Upper lobe of left lung (tissue), 6 donors: ENCODE results near the gene HINFP. TPM values are rescaled to one million over a fixed set of nuclear protein-coding genes. Genes with fewer than 3 reads are reported as not detected.
"Not testable (repeated sequence)": the region's sequence is repeated elsewhere in the genome, so short reads cannot be mapped to it uniquely, and the experiment has no call there.

Source experiments
- ATAC-seq, 2 donors: fragments of 200-7000 bp; cut with Tn5 transposase; one replicate each; pipeline ENCODE4 v1.9.1; 2022; ENCODE audit warnings: mild to moderate bottlenecking in 2 of 2, moderate library complexity in 2 of 2; ENCODE audit not compliant: low FRiP score in 2 of 2
- DNase-seq, 2 donors: peaks; one replicate each; pipeline ENCODE4 v3.0.0-alpha.2; 2019 to 2020
- H3K27ac ChIP-seq, 4 donors: fragments of 200-600 bp; sonication (generic); one replicate each; pipeline ENCODE4 v1.5.1; 2016 to 2019
- H3K27me3 ChIP-seq, 4 donors: fragments of 200-600 bp; sonication (generic); one replicate each; pipeline ENCODE4 v1.5.1; 2017 to 2019
- H3K36me3 ChIP-seq, 4 donors: fragments of 200-600 bp; sonication (generic); one replicate each; pipeline ENCODE4 v1.5.1; 2016 to 2019
- H3K4me1 ChIP-seq, 4 donors: fragments of 200-600 bp; sonication (generic); one replicate each; pipeline ENCODE4 v1.5.1; 2018 to 2019
- H3K4me3 ChIP-seq, 4 donors: fragments of 200-600 bp; sonication (generic); one replicate each; pipeline ENCODE4 v1.5.1; 2017 to 2019; ENCODE audit warnings: mild to moderate bottlenecking in 2 of 4, moderate library complexity in 1 of 4
- H3K9me3 ChIP-seq, 4 donors: fragments of 200-600 bp; sonication (generic); one replicate each; pipeline ENCODE4 v1.5.1; 2018 to 2019
- EP300 ChIP-seq, 4 donors: sonication (generic); formaldehyde crosslinking; IDR thresholded peaks; one replicate each; pipeline ENCODE4 v1.5.1; 2017; ENCODE audit warnings: antibody characterized with exemption in 4 of 4, control low read depth in 2 of 4
- POLR2A ChIP-seq, 4 donors: fragments of 450-650 bp; IDR thresholded peaks; one replicate each; pipeline ENCODE4 v1.5.1; 2016 to 2017; ENCODE audit warnings: antibody characterized with exemption in 4 of 4, mild to moderate bottlenecking in 2 of 4
- POLR2AphosphoS5 ChIP-seq, 2 donors: sonication (generic); formaldehyde crosslinking; IDR thresholded peaks; one replicate each; pipeline ENCODE4 v1.5.1; 2017; ENCODE audit warnings: antibody characterized with exemption in 2 of 2
- WGBS, 2 donors: methylation state at CpG; one replicate each; pipeline ENCODE4 v1.1.5; 2017 to 2018; 5-methylcytosine and 5-hydroxymethylcytosine counted together
- total RNA-seq, 6 donors: library from RNA; depleted of rRNA in 4 of 6; stranded (reverse); fragments of >200 nt in 4 of 6; gene quantifications; one replicate each; pipeline versions ENCODE4 v1.1.0 to v1.2.1, GENCODE V29; 2016 to 2021
- TF ChIP-seq, protein P1 (sequence below), 6 experiments: fragments of 450-650 bp in 4 of 6; fragments of 200-600 bp in 2 of 6; sonication (generic) in 2 of 6; IDR thresholded peaks; one replicate each; pipeline ENCODE4 v1.5.1; 2016 to 2019; ENCODE audit warnings: antibody characterized with exemption in 6 of 6
- donor health status: DM: no; HTN: no; CAD: no; lungs with moderate emphysema.
- donor health status: DM: no; HTN: yes; CAD: no; lungs with severe emphysema.

Gene HINFP
- total RNA-seq, 6 donors from 2014 or later = 22.3 to 90.1 (median 25.6) TPM

DNA sequence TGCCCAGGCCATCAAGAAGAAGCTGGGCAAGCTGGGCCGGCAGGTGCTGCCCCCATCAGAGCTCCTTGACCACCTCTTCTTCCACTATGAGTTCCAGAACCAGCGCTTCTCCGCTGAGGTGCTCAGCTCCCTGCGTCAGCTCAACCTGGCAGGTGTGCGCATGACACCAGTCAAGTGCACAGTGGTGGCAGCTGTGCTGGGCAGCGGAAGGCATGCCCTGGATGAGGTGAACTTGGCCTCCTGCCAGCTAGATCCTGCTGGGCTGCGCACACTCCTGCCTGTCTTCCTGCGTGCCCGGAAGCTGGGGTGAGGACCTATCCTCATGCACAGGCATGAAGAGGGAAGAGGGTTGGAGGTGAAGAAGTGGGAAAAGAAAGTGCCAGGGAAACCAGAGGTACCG lies 58.6 kb downstream of the HINFP start:
- Histone ChIP-seq H3K4me3 (no peak overlapping the region), H3K27ac (no peak overlapping the region), H3K4me1 (no peaks in the 10 kb centered on the region), H3K36me3 (peaks cover under 1 to 54% (median 26%) of the 10 kb centered on the region in 4 donors), H3K9me3 (no peaks in the 10 kb centered on the region), H3K27me3 (no peaks in the 10 kb centered on the region)
- TF ChIP-seq POLR2AphosphoS5 (IDR thresholded peaks at IDR 0.05) (no peak), EP300 (IDR thresholded peaks at IDR 0.05) (no peak), POLR2A (IDR thresholded peaks at IDR 0.05) (no peak)
- TF ChIP-seq, protein P1, sequence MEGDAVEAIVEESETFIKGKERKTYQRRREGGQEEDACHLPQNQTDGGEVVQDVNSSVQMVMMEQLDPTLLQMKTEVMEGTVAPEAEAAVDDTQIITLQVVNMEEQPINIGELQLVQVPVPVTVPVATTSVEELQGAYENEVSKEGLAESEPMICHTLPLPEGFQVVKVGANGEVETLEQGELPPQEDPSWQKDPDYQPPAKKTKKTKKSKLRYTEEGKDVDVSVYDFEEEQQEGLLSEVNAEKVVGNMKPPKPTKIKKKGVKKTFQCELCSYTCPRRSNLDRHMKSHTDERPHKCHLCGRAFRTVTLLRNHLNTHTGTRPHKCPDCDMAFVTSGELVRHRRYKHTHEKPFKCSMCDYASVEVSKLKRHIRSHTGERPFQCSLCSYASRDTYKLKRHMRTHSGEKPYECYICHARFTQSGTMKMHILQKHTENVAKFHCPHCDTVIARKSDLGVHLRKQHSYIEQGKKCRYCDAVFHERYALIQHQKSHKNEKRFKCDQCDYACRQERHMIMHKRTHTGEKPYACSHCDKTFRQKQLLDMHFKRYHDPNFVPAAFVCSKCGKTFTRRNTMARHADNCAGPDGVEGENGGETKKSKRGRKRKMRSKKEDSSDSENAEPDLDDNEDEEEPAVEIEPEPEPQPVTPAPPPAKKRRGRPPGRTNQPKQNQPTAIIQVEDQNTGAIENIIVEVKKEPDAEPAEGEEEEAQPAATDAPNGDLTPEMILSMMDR (IDR thresholded peaks at IDR 0.05) = no peak
- DNase-seq = no peak
- 92 to 93% methylated on average over 5 to 10 of the region's 10 CpGs for WGBS, 2 donors
- ATAC-seq = no peak

DNA sequence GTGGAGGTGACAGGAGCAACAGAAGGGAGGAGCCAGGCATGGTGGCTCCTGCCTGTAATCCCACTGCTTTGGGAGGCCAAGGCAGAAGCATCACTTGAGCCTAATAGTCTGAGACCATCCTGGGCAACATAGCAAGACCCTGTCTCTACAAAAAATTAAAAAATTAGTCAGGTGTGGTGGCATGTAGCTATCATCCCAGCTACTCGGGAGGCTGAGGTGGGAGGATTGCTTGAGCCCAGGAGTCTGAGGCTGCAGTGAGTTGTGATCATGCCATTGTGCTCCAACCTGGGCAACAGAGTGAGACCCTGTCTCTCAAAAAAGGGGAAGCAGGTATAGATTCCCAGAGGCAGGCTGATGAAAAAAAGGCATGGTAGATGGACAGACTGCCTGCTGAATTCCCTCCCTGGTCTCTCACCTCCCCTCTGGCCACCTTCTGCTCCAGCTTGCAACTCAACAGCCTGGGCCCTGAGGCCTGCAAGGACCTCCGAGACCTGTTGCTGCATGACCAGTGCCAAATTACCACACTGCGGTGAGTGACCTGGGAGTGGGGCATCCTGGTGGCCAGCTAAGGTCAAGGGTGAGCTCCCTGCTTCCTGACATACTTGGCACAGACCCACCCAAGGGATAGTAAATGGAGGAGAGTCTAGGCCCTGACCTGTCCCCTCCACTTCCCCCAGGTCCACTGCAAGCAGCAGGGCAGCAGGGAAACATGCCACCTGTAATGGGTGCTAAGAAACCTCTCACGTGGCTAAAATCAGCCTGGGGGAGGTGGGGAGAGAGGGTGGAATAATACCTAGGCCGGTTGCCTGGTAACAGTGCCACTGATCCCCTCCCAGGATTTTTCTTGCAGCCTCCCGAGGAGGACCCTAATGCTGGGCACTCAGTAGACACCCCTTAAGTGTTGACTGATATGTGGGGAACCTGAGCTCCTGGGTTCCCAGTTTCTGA lies 59.6 kb downstream of the HINFP start:
- 80 to 97% methylated on average over 6 of the region's 6 CpGs for WGBS, 2 donors
- Histone ChIP-seq H3K9me3 (no peaks in the 10 kb centered on the region), H3K36me3 (peaks cover 0 to 45% (median 22%) of the 10 kb centered on the region in 4 donors), H3K27ac (no peak overlapping the region), H3K27me3 (no peaks in the 10 kb centered on the region), H3K4me3 (no peak overlapping the region), H3K4me1 (no peaks in the 10 kb centered on the region)
- TF ChIP-seq POLR2AphosphoS5 (IDR thresholded peaks at IDR 0.05) (no peak), POLR2A (IDR thresholded peaks at IDR 0.05) (no peak), EP300 (IDR thresholded peaks at IDR 0.05) (no peak)
- TF ChIP-seq, protein P1 (IDR thresholded peaks at IDR 0.05) = no peak
- DNase-seq = no peak
- ATAC-seq = no peak

DNA sequence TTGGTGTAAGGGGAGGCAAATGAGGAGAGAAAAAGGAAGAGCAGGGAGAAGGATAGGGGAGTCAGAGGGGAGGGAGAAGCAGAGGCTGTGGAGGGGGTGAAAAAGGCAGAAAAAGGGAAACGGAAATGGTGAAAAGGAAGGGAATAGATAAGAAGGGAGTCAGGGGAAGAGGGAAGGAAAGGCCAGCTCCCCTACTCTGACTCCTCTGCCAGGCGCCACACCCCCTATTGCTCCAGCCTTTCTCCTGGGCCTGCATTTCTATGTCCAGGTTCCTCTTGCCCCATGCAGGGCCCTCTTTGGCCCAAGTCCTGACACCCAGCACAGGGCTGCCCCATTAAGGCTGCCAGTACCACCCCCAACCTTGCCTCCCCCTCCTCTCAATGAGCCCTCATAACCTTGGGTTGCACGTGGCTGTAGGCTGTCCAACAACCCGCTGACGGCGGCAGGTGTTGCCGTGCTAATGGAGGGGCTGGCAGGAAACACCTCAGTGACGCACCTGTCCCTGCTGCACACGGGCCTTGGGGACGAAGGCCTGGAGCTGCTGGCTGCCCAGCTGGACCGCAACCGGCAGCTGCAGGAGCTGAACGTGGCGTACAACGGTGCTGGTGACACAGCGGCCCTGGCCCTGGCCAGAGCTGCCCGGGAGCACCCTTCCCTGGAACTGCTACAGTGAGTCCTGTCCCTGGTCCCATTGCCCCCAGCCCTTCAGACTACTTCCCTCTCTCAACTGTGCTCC lies 60.5 kb downstream of the HINFP start:
- TF ChIP-seq EP300 (IDR thresholded peaks at IDR 0.05) (no peak), POLR2A (IDR thresholded peaks at IDR 0.05) (no peak), POLR2AphosphoS5 (IDR thresholded peaks at IDR 0.05) (no peak)
- TF ChIP-seq, protein P1 (IDR thresholded peaks at IDR 0.05) = no peak
- 87% methylated on average over 7 to 17 of the region's 17 CpGs for WGBS, 2 donors
- no peaks in the 10 kb centered on the region for H3K27me3 ChIP-seq
- ATAC-seq = no peak
- H3K4me3 ChIP-seq = no peak overlapping the region
- H3K27ac ChIP-seq = no peak overlapping the region
- no peaks in the 10 kb centered on the region for H3K4me1 ChIP-seq
- no peaks in the 10 kb centered on the region for H3K9me3 ChIP-seq
- peak in 1 of 2 donors; percentile 54 for DNase-seq
- H3K36me3 ChIP-seq = peaks cover 0 to 41% (median 22%) of the 10 kb centered on the region in 4 donors

DNA sequence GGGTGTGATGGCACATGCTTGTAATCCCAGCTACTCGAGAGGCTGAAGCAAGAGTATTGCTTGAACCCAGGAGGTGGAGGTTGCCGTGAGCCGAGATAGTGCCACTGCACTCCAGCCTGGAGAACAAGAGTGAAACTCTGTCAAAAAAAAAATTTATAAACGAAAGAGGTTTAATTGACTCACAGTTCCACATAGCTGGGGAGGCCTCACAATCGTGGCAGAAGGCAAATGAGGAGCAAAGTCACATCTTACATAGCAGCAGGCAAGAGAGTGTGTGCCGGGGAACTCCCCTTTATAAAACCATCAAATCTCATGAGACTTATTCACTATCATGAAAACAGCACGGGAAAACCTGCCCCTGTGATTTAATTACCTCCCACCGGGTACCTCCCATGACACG lies 63.0 kb downstream of the HINFP start:
- not testable (repeated sequence) for H3K27me3 ChIP-seq, H3K4me3 ChIP-seq, ATAC-seq, H3K4me1 ChIP-seq, H3K27ac ChIP-seq, H3K9me3 ChIP-seq, DNase-seq
- H3K36me3 ChIP-seq = peaks cover 0 to 29% (median 15%) of the 10 kb centered on the region in 4 donors
- 83 to 88% methylated on average over 9 of the region's 9 CpGs for WGBS, 2 donors

Other genes starting within 250 kb of the HINFP start
- under 1 TPM in 4 of 6 donors, not detected in 2; under 0.01 to 0.17 (median 0.16) TPM for gene CXCR5, start 237.7 kb upstream of the HINFP start, total RNA-seq
- 10 to 100 TPM; 28.7 to 70.2 (median 66.4) TPM for gene BCL9L, start 195.7 kb upstream of the HINFP start, total RNA-seq
- gene UPK2, start 165.3 kb upstream of the HINFP start, total RNA-seq = not detected
- not detected for gene FOXR1, start 149.8 kb upstream of the HINFP start, total RNA-seq
- gene CENATAC, start 123.4 kb upstream of the HINFP start, total RNA-seq = 100 to 1,000 TPM in 3 of 6 donors, 10 to 100 TPM in 3; 44.3 to 407 (median 94.3) TPM
- gene RPS25, start 103.2 kb upstream of the HINFP start, total RNA-seq = 1,000 to 10,000 TPM in 2 of 6 donors, 100 to 1,000 TPM in 4; 253 to 1,288 (median 830) TPM
- gene TRAPPC4, start 102.8 kb upstream of the HINFP start, total RNA-seq = 10 to 100 TPM; 44.2 to 77.5 (median 63.6) TPM
- 10 to 100 TPM; 11.4 to 29.0 (median 19.9) TPM for gene SLC37A4, start 90.7 kb upstream of the HINFP start, total RNA-seq
- gene HYOU1, start 64.4 kb upstream of the HINFP start, total RNA-seq = 100 to 1,000 TPM in 1 of 6 donors, 10 to 100 TPM in 5; 33.5 to 202 (median 72.7) TPM
- 10 to 100 TPM; 24.9 to 88.0 (median 40.4) TPM for gene VPS11, start 53.8 kb upstream of the HINFP start, total RNA-seq
- 10 to 100 TPM in 5 of 6 donors, 1 to 10 TPM in 1; 8.4 to 20.4 (median 13.4) TPM for gene HMBS, start 36.7 kb upstream of the HINFP start, total RNA-seq
- gene DPAGT1, start 19.7 kb upstream of the HINFP start, total RNA-seq = 10 to 100 TPM; 18.6 to 43.9 (median 28.3) TPM
- gene C2CD2L, start 14.2 kb upstream of the HINFP start, total RNA-seq = 10 to 100 TPM; 13.0 to 26.2 (median 19.8) TPM
- gene ABCG4, start 27.5 kb downstream of the HINFP start, total RNA-seq = under 1 TPM in 2 of 6 donors, not detected in 4; 0.06 to 0.78 TPM
- gene NLRX1, start 47.1 kb downstream of the HINFP start, total RNA-seq = 10 to 100 TPM; 13.1 to 34.5 (median 20.2) TPM
- 1 to 10 TPM in 1 of 6 donors, under 1 TPM in 3, not detected in 2; 0.29 to 1.0 (median 0.81) TPM for gene NHERF4, start 63.9 kb downstream of the HINFP start, total RNA-seq
- gene CBL, start 84.8 kb downstream of the HINFP start, total RNA-seq = 10 to 100 TPM; 15.4 to 32.2 (median 18.9) TPM
- gene MCAM, start 195.6 kb downstream of the HINFP start, total RNA-seq = 100 to 1,000 TPM in 3 of 6 donors, 10 to 100 TPM in 3; 39.8 to 222 (median 76.5) TPM
- 10 to 100 TPM in 5 of 6 donors, 1 to 10 TPM in 1; 5.2 to 25.5 (median 14.8) TPM for gene RNF26, start 212.9 kb downstream of the HINFP start, total RNA-seq
- 10 to 100 TPM; 10.5 to 57.2 (median 26.4) TPM for gene C1QTNF5, start 219.3 kb downstream of the HINFP start, total RNA-seq
- not detected for gene MFRP, start 225.1 kb downstream of the HINFP start, total RNA-seq